ENCODE measurements around the gene ETV1.
"Not testable (repeated sequence)": the region's sequence is repeated elsewhere in the genome, so short reads cannot be mapped to it uniquely, and the experiment has no call there.

ETV1 gene

GRCh38 chr7:13920053-13920697 is 69.3 kb downstream of the ETV1 start:
- DNase-seq, result peak; percentile 92

GRCh38 chr7:13918333-13918732 is 71.1 kb downstream of the ETV1 start:
- not testable (repeated sequence) for DNase-seq

- not testable (repeated sequence) for DNase-seq
These were observed 72.4 kb downstream of the ETV1 start for GRCh38 chr7:13917103-13917502.

- DNase-seq, result no peak
These were observed 73.6 kb downstream of the ETV1 start for GRCh38 chr7:13915891-13916290.

GRCh38 chr7:13912715-13913278 is 76.7 kb downstream of the ETV1 start:
- no peak for DNase-seq

- no peak for DNase-seq
These were observed 77.6 kb downstream of the ETV1 start for GRCh38 chr7:13911909-13912308.

- no peak for DNase-seq
These were observed 78.5 kb downstream of the ETV1 start for GRCh38 chr7:13910805-13911551.

GRCh38 chr7:13908667-13909397 is 80.6 kb downstream of the ETV1 start:
- peak; percentile 68 for DNase-seq

- DNase-seq, result no peak
These were observed 81.6 kb downstream of the ETV1 start for GRCh38 chr7:13907831-13908230.

GRCh38 chr7:13904689-13905088 is 84.8 kb downstream of the ETV1 start:
- no peak for DNase-seq

GRCh38 chr7:13904007-13904406 is 85.5 kb downstream of the ETV1 start:
- DNase-seq, result no peak

GRCh38 chr7:13901577-13901976 is 87.9 kb downstream of the ETV1 start:
- no peak for DNase-seq

- DNase-seq, result no peak
These were observed 90.4 kb downstream of the ETV1 start for GRCh38 chr7:13898957-13899670.

- no peak for DNase-seq
These were observed 91.6 kb downstream of the ETV1 start for GRCh38 chr7:13897819-13898218.

GRCh38 chr7:13894954-13895353 is 94.5 kb downstream of the ETV1 start:
- no peak for DNase-seq

- no peak for DNase-seq
These were observed 95.1 kb downstream of the ETV1 start for GRCh38 chr7:13894377-13894776.

- DNase-seq, result no peak
These were observed 98.7 kb downstream of the ETV1 start for GRCh38 chr7:13890793-13891192.

GRCh38 chr7:13886356-13886755 is 103.1 kb downstream of the ETV1 start:
- no peak for DNase-seq

GRCh38 chr7:13882051-13882450 is 107.4 kb downstream of the ETV1 start:
- DNase-seq, result no peak

- no peak for DNase-seq
These were observed 108.7 kb downstream of the ETV1 start for GRCh38 chr7:13880789-13881188.

GRCh38 chr7:13879994-13880686 is 109.3 kb downstream of the ETV1 start:
- no peak for DNase-seq

GRCh38 chr7:13879143-13879542 is 110.3 kb downstream of the ETV1 start:
- no peak for DNase-seq
